Vagina (tissue), 2 donors: ENCODE results near the gene FAM25A.

ENCODE experiments used
- CTCF ChIP-seq, 3 experiments: fragments of 450-650 bp in 2 of 3; fragments of 200-600 bp in 1 of 3; sonication (generic) in 1 of 3; IDR thresholded peaks; one replicate each; pipeline ENCODE4 v1.5.1; 2017 to 2019; ENCODE audit warnings: antibody characterized with exemption in 3 of 3, mild to moderate bottlenecking in 2 of 3, moderate library complexity in 2 of 3
- POLR2A ChIP-seq, 2 donors: fragments of 450-650 bp; IDR thresholded peaks; one replicate each; pipeline ENCODE4 v1.6.1; 2017; ENCODE audit warnings: antibody characterized with exemption in 2 of 2, mild to moderate bottlenecking in 2 of 2, moderate library complexity in 2 of 2
- POLR2AphosphoS5 ChIP-seq, 2 donors: sonication (generic); formaldehyde crosslinking; IDR thresholded peaks; one replicate each; pipeline ENCODE4 v1.9.0; 2017; ENCODE audit warnings: antibody characterized with exemption in 2 of 2, mild to moderate bottlenecking in 2 of 2, low read depth in 1 of 2; ENCODE audit not compliant: insufficient read depth in 1 of 2

- TF ChIP-seq CTCF (IDR thresholded peaks at IDR 0.05) (no peak), POLR2A (IDR thresholded peaks at IDR 0.05) (no peak), POLR2AphosphoS5 (IDR thresholded peaks at IDR 0.05; ENCODE audit: insufficient read depth in 1 of 2, low read depth in 1 of 2) (no peak)
Observed at GRCh38 chr10:87059401-87059800, 39.3 kb downstream of the FAM25A start.
